ENCODE results near the gene PER3. TPM values are rescaled to one million over a fixed set of nuclear protein-coding genes. Genes with fewer than 3 reads are reported as not detected.

The PER3 gene
- polyA plus RNA-seq, 1 donor from 2014 or later, result 0.84 TPM

DNA sequence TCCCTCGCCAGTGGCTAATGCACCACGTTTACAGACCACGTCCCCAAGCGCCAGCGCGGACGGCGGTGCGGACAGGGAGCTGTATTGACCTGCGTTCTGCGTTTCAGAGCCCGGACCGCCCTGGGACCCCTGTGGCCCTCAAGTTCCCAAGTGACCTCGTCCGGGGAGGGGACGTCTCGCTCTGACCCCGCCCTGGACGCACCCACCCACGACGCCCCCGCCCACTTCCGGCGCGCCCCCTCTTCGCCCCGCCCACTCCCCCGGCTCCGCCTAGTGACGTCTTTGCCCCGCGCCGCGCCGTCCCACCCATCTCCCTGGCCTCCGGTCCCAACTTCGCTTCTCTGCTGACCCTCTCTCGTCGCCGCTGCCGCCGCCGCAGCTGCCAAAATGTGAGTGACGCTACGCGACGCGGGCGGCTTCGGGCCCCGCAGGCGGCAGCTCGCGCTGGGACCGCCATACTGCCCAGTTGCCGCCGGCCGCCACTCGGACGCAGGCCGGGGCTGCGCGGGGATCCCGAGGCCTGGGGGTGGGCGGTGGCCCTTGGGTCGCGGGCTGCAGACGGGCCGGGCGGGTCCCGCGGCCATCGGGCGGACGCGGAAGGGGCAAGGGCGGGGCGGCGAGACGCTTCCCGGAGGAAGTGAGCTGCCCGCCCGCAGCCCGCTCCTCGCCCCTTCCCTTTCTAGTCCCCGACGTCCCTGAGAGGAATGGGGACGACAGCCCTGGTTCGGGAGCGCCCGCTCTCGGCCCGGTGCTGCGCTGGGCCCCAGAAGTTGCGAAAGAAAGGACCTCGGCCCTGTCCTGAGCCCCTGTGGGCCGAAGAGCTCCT lies 12.9 kb upstream of the PER3 start, which contains the start of gene VAMP3:
TSS of gene VAMP3 (plus strand) at position 300 of the 826 bp plus-strand sequence. CDS start at position 388, 88 bp downstream.
- Histone ChIP-seq H3K9me2 (ENCODE audit: insufficient read depth, low read length) (no peaks in the 10 kb centered on the region), H3K4me2 (ENCODE audit: low read length) (peak within 1 kb of the TSS; percentile 90), H3K79me2 (replicated peaks; ENCODE audit: insufficient read depth, low read length) (peaks cover 34% of the 10 kb centered on the region), H4K20me1 (ENCODE audit: insufficient read depth) (no peaks in the 10 kb centered on the region), H3K27me3 (ENCODE audit: insufficient read depth, low read depth, low read length) (peaks cover 2% of the 10 kb centered on the region), H3K27ac (ENCODE audit: low read length) (peak within 1 kb of the TSS; percentile 21), H2AFZ (ENCODE audit: low read depth, low read length) (no peak within 1 kb of the TSS), H3F3A (ENCODE audit: insufficient read depth, low read length, poor library complexity, severe bottlenecking) (peaks cover 8% of the 10 kb centered on the region), H3K9me3 (ENCODE audit: low read length) (no peaks in the 10 kb centered on the region), H3K36me3 (ENCODE audit: insufficient read depth, low read length) (peaks cover 28% of the 10 kb centered on the region), H3K4me3 (ENCODE audit: low read length) (peak within 1 kb of the TSS; percentile 85), H3K9ac (ENCODE audit: low read length) (peak within 1 kb of the TSS; percentile 74)
- TF ChIP-seq TAF1 (IDR thresholded peaks at IDR 0.05; ENCODE audit: low read depth), result no peak
- TF ChIP-seq POLR2AphosphoS5 (IDR thresholded peaks at IDR 0.05), result peak; percentile 89
- TF ChIP-seq RAD21 (conservative IDR thresholded peaks at IDR 0.05), result no peak
- TF ChIP-seq EP300 (conservative IDR thresholded peaks at IDR 0.05; ENCODE audit: poor library complexity, severe bottlenecking), result peak; percentile 42
- TF ChIP-seq MXI1 (conservative IDR thresholded peaks at IDR 0.05; ENCODE audit: poor library complexity, severe bottlenecking), result peak; percentile 72

DNA sequence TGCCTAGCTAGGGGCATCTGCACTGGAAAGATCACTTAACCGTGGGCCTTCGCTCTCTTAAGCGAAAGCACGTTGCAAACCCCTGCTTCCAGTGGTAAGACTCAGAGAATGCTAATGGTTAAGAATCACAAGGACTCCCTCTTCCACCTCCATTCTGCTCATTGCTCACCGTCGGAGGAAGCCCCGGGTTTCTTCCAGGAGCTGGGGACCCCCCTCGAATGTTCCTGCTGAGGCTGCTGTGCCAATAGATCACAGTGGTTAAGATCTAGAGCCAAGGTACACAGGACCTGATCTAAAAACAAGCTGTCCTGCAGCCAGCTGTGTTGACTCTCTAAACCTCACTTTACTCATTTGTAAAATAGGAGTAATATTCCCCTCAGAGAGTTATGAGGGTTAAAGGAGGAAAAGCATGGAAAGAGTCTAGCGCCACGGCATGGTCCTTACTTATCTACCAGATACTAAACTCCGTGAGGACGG lies 12.2 kb upstream of the PER3 start:
- peak overlapping the region; percentile 17 for H3K27ac ChIP-seq (ENCODE audit: low read length)
- H3K9me3 ChIP-seq (ENCODE audit: low read length), result no peaks in the 10 kb centered on the region
- H2AFZ ChIP-seq (ENCODE audit: low read depth, low read length), result no peak overlapping the region

More for the DNA sequence above, 12.2 kb upstream of the PER3 start:
- Histone ChIP-seq H4K20me1 (ENCODE audit: insufficient read depth) (no peaks in the 10 kb centered on the region), H3K9ac (ENCODE audit: low read length) (peak overlapping the region; percentile 74), H3K27me3 (ENCODE audit: insufficient read depth, low read depth, low read length) (peaks cover 2% of the 10 kb centered on the region), H3K4me3 (ENCODE audit: low read length) (peak overlapping the region; percentile 85), H3K36me3 (ENCODE audit: insufficient read depth, low read length) (peaks cover 22% of the 10 kb centered on the region), H3K79me2 (replicated peaks; ENCODE audit: insufficient read depth, low read length) (peaks cover 34% of the 10 kb centered on the region), H3K4me2 (ENCODE audit: low read length) (peak overlapping the region; percentile 90), H3K9me2 (ENCODE audit: insufficient read depth, low read length) (no peaks in the 10 kb centered on the region), H3F3A (ENCODE audit: insufficient read depth, low read length, poor library complexity, severe bottlenecking) (peaks cover 8% of the 10 kb centered on the region)
- TF ChIP-seq REST (IDR thresholded peaks at IDR 0.05; ENCODE audit: borderline replicate concordance), result no peak
- no peak for TF ChIP-seq SMC3 (conservative IDR thresholded peaks at IDR 0.05; ENCODE audit: poor library complexity)
- no peak for TF ChIP-seq EP300 (conservative IDR thresholded peaks at IDR 0.05; ENCODE audit: poor library complexity, severe bottlenecking)
- TF ChIP-seq EZH2 (IDR thresholded peaks at IDR 0.05; ENCODE audit: borderline replicate concordance, insufficient read depth, low read length, poor library complexity, severe bottlenecking), result no peak

Data from neural cell (in vitro differentiated cells).